Esophagus (tissue), 2 donors: Measurements from ENCODE around the gene FUT4. TPM values are rescaled to one million over a fixed set of nuclear protein-coding genes. Genes with fewer than 3 reads are reported as not detected.

Experiments
- H3K27ac ChIP-seq, 2 donors: one replicate each; pipeline ENCODE4 v1.5.1; 2013; ENCODE audit warnings: low read depth in 2 of 2, mild to moderate bottlenecking in 2 of 2, inconsistent platforms in 1 of 2, low read length in 1 of 2, moderate library complexity in 1 of 2
- H3K27me3 ChIP-seq, 2 donors: one replicate each; pipeline ENCODE4 v1.6.1; 2013; ENCODE audit warnings: low read length in 2 of 2, control low read depth in 1 of 2, mild to moderate bottlenecking in 1 of 2; ENCODE audit not compliant: insufficient read depth in 2 of 2, control insufficient read depth in 1 of 2
- H3K36me3 ChIP-seq, 2 donors: one replicate each; pipeline ENCODE4 v1.6.1; 2013; ENCODE audit warnings: low read length in 1 of 2; ENCODE audit not compliant: control insufficient read depth in 2 of 2, insufficient read depth in 2 of 2
- H3K4me1 ChIP-seq, 2 donors: one replicate each; pipeline ENCODE4 v1.6.1; 2013; ENCODE audit warnings: low read length in 1 of 2; ENCODE audit not compliant: control insufficient read depth in 2 of 2, insufficient read depth in 2 of 2
- H3K4me3 ChIP-seq, 2 donors: one replicate each; pipeline ENCODE4 v1.5.1; 2013; ENCODE audit warnings: low read length in 2 of 2, mild to moderate bottlenecking in 2 of 2, low read depth in 1 of 2, moderate library complexity in 1 of 2
- H3K9me3 ChIP-seq, 2 donors: one replicate each; pipeline ENCODE4 v1.6.1; 2013; ENCODE audit warnings: mild to moderate bottlenecking in 2 of 2, low read depth in 1 of 2, low read length in 1 of 2, moderate library complexity in 1 of 2; ENCODE audit not compliant: control insufficient read depth in 2 of 2, insufficient read depth in 1 of 2
- WGBS, 2 donors: extraction: QIAGEN DNeasy Blood & Tissue Kit; methylation state at CpG; one replicate each; pipeline ENCODE4 v1.1.7; 2013; 5-methylcytosine and 5-hydroxymethylcytosine counted together
- polyA plus RNA-seq, 2 donors: library from polyadenylated mRNA; stranded (reverse); fragments of 200-250 nt; gene quantifications; one replicate each; pipeline ENCODE4 v1.2.3, GENCODE V29; 2013
- donor health status: healthy with polysubstance abuse.
- donor health status: Bipolar disorder and iron deficiency.

The FUT4 gene
- polyA plus RNA-seq, 2 donors: 0.61 to 0.75 TPM

DNA sequence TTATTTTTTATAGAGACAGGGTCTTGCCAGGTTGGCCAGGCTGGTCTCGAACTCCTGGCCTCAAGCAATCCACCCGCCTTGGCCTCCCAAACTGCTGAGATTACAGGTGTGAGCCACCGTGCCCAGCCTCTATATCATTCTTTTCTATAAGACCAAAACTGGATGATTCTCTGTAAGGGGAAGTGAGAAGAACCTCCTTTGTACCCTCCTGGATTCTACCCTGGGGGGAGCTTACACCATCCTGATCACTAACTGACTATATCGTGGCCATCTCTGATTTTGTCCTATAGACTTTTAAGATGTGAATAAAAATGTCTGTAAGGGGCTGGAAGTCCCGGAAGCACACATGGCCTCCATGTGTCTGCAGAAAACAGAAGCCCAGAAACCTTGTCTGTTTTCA, 32.6 kb downstream of the FUT4 start:
- Histone ChIP-seq H3K27ac (no peak overlapping the region), H3K4me1 (no peaks in the 10 kb centered on the region), H3K27me3 (no peaks in the 10 kb centered on the region), H3K36me3 (no peaks in the 10 kb centered on the region), H3K9me3 (no peaks in the 10 kb centered on the region), H3K4me3 (no peak overlapping the region)
- WGBS, 2 donors: 84 to 85% methylated on average over 5 of the region's 5 CpGs

DNA sequence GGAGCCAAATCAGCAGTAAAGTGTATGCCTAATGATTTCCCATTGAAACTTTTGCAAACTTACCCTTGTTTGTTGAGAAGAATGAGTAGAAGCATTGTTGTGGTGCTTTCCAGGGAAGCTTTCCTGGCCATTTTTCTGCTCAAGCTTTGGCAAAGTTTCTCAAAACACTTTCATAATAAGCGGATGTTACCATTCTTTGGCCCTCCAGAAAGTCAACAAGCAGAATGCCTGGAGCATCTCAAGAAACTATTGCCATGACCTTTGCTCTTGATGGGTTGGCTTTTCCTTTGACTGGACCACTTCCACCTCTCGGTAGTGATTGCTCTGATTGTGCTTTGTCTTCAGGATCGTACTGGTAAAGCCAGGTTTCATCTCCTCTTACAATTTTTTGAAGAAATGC, 34.1 kb downstream of the FUT4 start:
- H3K36me3 ChIP-seq: no peaks in the 10 kb centered on the region
- H3K4me3 ChIP-seq: no peak overlapping the region
- H3K27ac ChIP-seq: no peak overlapping the region
- no peaks in the 10 kb centered on the region for H3K27me3 ChIP-seq
- H3K9me3 ChIP-seq: no peaks in the 10 kb centered on the region
- no peaks in the 10 kb centered on the region for H3K4me1 ChIP-seq
- WGBS, 2 donors: 57 to 69% methylated on average over 3 of the region's 3 CpGs

DNA sequence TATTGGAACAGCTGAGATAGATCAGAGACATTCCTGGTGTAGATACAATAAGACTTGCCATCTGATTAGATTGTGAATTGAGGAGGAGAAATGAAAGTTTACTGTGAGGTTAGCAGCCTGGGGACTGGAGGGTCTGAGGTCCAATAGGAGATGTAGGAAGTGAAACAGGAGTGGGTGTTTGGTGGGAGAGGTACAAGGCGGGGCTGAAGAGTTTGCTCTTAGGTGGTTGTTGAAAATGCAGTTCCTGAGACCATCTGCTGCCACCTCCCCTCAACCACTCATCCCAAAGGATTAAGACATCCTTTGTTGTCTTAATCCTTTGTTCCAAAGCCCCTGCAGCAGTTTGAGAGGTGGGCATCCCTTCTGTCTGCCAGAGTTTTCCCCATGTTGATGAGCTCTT, 38.2 kb downstream of the FUT4 start:
- Histone ChIP-seq H3K36me3 (no peaks in the 10 kb centered on the region), H3K27me3 (no peaks in the 10 kb centered on the region), H3K4me1 (no peaks in the 10 kb centered on the region), H3K4me3 (no peak overlapping the region), H3K9me3 (no peaks in the 10 kb centered on the region), H3K27ac (no peak overlapping the region)
- WGBS, 2 donors: 73 to 91% methylated on average over 1 of the region's 1 CpG

DNA sequence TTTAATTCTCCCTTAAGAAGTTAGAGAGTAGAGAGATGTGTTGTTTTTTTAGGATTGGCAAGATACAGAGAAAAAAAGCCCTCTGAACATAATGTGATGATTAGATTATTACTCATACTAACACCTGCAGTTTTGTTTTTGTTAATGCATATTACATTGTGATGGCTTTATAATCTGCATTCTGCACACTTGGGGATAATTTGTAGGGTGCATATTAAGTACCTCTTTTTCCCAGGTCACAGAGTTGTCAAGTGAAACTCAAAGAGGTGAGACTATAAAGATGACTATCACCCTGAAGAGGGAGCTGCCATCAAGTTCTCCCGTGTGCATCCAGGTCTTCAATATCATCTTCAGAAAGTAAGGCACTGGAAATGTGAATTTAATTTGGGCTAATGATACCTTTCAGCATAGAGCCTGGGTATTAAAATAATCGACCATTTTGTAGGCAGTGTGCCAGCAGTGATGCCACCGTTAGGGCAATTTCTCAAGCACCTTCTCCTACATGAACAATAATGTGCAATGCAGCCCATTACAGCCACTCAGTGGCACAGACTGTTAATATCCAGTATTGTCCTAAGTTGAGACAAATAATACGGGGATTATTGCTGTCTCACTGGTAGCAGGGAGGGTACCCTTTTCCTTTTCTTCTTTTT, 39.6 kb downstream of the FUT4 start:
- Histone ChIP-seq H3K4me1 (no peaks in the 10 kb centered on the region), H3K27ac (no peak overlapping the region), H3K27me3 (no peaks in the 10 kb centered on the region), H3K36me3 (no peaks in the 10 kb centered on the region), H3K4me3 (no peak overlapping the region), H3K9me3 (no peaks in the 10 kb centered on the region)
- 63 to 68% methylated on average over 4 of the region's 4 CpGs for WGBS, 2 donors

DNA sequence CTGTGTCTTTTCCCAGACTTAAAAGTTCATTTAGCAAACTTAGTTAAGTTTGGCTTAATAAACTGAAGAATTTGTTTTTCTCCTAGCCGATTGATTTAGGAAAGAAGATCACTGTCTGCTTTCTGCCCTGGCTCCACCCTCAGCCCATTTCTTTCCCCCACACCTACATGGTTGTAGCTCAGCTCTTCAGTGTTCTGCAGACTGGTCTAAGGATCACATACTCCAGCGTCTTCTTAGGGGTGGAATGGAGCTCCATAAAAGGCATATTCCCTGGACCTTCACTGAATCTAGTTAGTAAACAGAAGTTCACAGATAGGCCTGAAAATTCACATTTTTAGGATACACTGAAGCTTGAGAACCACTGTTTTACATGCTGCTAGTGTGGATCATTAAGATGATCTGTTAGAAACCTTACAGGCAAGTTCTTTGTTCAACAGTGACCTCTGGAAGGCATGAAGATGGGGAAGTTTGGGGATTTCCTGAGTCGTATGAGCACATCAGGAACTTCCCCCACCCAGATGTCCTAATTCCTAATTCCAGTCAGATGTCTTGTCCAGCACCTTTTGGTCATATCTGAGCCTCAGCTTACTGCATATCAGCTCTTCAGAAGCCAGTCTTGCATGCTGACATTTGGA, 40.3 kb downstream of the FUT4 start:
- 55 to 58% methylated on average over 3 of the region's 3 CpGs for WGBS, 2 donors
- no peaks in the 10 kb centered on the region for H3K36me3 ChIP-seq
- no peak overlapping the region for H3K4me3 ChIP-seq
- no peaks in the 10 kb centered on the region for H3K27me3 ChIP-seq
- no peaks in the 10 kb centered on the region for H3K9me3 ChIP-seq
- H3K4me1 ChIP-seq: no peaks in the 10 kb centered on the region
- no peak overlapping the region for H3K27ac ChIP-seq

DNA sequence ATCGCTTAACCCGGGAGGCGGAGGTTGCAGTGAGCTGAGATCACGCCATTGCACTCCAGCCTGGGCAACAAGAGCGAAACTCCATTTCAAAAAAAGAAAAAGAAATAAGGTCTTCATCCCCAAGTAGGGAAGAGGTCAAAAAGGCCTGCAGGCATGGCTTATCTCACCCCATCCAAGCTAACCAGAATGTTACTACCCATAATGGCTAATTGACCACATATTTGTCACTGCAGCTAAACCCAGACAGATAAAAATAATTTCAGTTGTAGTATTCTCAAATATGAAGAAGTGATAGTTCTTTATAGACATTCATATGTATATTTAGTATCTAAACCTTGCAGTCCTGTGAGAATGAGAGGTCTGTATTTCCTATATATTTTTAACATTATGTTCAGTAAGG, 41.3 kb downstream of the FUT4 start:
- Histone ChIP-seq H3K27ac (no peak overlapping the region), H3K27me3 (no peaks in the 10 kb centered on the region), H3K4me1 (no peaks in the 10 kb centered on the region), H3K9me3 (no peaks in the 10 kb centered on the region), H3K4me3 (no peak overlapping the region), H3K36me3 (no peaks in the 10 kb centered on the region)
- 94 to 98% methylated on average over 5 of the region's 5 CpGs for WGBS, 2 donors

DNA sequence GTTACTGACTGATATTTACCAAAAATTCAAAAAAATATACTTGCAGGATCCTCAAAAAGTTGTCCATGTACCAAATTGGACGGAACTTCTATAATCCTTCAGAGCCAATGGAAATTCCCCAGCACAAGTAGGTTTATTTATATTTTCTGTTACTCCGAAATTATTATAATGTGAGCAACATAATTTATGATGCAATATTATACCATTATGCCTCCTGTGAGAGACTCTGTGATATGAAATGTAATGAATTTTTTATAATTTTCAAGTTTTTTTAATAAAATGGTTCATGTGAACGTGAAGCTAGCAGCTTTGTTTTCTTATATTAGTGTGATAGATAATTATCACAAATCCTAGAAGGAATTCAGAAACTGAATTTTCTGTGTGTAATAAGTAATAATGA, 41.7 kb downstream of the FUT4 start:
- 83 to 89% methylated on average over 3 of the region's 3 CpGs for WGBS, 2 donors
- Histone ChIP-seq H3K4me1 (no peaks in the 10 kb centered on the region), H3K27ac (no peak overlapping the region), H3K9me3 (no peaks in the 10 kb centered on the region), H3K36me3 (no peaks in the 10 kb centered on the region), H3K27me3 (no peaks in the 10 kb centered on the region), H3K4me3 (no peak overlapping the region)

DNA sequence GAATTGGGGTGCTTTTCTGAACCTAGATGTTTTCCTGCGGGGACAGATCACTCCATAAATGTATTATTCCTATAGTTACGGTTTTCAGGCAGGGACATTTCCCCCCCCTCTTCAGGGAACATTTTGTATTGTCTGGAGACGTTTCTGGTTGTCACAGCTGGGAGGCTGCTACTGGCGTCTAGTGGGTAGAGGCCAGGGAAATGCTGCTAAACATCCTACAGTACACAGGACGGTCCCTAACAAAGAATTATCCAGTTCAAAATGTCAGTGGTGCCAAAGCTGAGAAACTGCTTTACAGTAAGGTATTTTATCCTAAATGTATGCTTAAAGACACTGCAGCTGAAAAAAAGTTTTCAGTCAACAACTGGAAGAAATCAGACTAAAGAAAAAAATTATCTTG, 42.8 kb downstream of the FUT4 start:
- H3K9me3 ChIP-seq: no peaks in the 10 kb centered on the region
- WGBS, 2 donors: 67 to 78% methylated on average over 5 of the region's 5 CpGs

DNA sequence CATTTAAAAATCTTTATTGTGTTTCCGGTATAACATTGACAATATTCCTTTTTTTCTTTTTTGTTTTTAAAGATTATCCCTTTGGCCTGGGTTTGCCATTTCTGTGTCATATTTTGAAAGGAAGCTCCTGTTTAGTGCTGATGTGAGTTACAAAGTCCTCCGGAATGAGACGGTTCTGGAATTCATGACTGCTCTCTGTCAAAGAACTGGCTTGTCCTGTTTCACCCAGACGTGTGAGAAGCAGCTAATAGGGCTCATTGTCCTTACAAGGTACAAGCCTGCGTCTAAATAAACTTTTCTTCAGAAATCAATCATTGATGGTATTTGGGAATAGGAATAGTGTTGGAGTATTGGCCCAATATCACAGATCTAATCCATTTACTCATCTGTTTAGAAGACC, 43.3 kb downstream of the FUT4 start:
- Histone ChIP-seq H3K36me3 (no peaks in the 10 kb centered on the region), H3K4me3 (no peak overlapping the region), H3K27ac (no peak overlapping the region), H3K27me3 (no peaks in the 10 kb centered on the region), H3K9me3 (no peaks in the 10 kb centered on the region), H3K4me1 (no peaks in the 10 kb centered on the region)
- 56 to 70% methylated on average over 5 of the region's 5 CpGs for WGBS, 2 donors

More for the DNA sequence above, 42.8 kb downstream of the FUT4 start:
- H3K4me1 ChIP-seq: no peaks in the 10 kb centered on the region
- H3K27me3 ChIP-seq: no peaks in the 10 kb centered on the region
- H3K4me3 ChIP-seq: no peak overlapping the region
- no peak overlapping the region for H3K27ac ChIP-seq
- no peaks in the 10 kb centered on the region for H3K36me3 ChIP-seq

DNA sequence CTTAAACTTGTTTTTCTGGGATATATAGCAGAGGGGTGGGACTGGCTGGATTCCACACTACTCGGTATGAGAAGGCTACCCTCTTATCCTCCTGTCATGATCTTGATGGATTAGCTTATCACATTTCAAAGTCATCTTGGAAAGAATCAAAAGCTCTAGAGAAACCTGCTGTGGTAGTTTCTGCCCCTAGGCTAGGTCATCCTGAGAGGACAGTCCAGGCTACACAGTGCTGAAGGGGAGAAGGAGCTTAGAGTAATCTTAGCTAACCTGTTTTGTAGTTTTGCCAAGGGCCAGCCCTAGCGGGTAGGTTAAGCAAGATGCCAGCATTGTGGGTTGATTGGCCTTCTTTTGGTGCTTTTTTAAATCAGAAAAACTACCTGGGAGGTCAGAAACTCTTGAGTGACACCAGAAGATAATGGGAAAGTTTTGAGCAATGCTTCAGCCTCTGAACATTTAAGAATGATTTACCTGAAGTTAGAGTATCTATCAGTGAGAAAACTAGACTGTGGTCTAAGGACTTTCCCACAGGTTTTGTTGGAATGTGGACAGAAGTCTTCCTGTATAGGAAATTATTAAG, 44.7 kb downstream of the FUT4 start:
- WGBS, 2 donors: 39 to 45% methylated on average over 2 of the region's 2 CpGs
- H3K9me3 ChIP-seq: no peaks in the 10 kb centered on the region
- H3K27me3 ChIP-seq: no peaks in the 10 kb centered on the region
- H3K4me3 ChIP-seq: no peak overlapping the region
- no peak overlapping the region for H3K27ac ChIP-seq
- H3K4me1 ChIP-seq: no peaks in the 10 kb centered on the region
- no peaks in the 10 kb centered on the region for H3K36me3 ChIP-seq
